Measurements from ENCODE around the gene KIDINS220.

The KIDINS220 gene

DNA sequence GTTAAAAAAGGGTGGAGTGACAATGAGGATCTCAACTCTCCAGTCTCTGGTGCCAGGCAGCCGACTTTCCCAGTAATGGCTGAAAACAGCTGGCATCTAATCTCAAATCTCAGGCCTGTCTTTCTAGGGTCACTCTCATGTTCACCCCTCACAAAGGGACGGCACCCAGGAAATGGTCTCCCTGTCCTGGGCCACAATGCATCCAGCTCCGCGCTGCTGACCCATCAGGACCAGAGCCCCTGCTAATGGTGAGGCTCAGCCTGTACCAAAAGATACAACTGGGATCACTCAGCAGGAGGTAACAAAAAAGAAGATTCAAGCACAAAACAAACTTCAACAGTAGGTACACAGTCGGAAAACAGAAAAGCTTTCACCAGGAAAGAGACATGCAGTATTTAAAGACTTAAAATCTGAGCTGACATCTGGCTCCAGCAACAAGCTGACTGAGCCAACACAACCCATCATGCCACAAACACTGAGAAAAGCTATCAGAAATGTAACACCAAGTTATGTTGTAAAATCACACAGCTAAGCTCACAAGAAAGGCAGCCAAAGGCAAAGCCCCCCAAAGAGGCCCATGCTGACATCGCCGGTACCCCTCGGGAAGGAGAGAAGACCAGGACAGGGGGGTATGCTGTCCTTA, 13.6 kb upstream of the KIDINS220 start:
- DNase-seq = no peak

DNA sequence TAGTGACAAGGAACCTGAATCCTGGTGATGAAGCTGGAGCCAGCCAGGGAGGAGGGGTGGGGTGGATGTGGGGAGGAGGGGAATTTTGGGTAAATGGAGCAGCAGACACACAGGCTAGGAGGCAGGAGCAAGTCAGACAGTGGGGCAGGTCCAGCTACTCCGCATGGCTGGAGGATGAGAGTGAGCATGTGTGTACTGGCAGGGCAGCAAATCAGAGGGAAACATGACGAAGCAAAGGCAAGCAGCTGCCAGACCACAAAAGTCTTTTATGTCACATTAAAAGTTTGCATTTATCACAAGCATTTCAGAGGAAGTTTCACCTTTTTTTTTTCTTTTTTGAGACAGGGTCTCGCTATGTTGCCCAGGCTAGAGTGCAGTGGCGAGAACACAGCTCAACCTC, 11.9 kb upstream of the KIDINS220 start:
- no peak for DNase-seq

DNA sequence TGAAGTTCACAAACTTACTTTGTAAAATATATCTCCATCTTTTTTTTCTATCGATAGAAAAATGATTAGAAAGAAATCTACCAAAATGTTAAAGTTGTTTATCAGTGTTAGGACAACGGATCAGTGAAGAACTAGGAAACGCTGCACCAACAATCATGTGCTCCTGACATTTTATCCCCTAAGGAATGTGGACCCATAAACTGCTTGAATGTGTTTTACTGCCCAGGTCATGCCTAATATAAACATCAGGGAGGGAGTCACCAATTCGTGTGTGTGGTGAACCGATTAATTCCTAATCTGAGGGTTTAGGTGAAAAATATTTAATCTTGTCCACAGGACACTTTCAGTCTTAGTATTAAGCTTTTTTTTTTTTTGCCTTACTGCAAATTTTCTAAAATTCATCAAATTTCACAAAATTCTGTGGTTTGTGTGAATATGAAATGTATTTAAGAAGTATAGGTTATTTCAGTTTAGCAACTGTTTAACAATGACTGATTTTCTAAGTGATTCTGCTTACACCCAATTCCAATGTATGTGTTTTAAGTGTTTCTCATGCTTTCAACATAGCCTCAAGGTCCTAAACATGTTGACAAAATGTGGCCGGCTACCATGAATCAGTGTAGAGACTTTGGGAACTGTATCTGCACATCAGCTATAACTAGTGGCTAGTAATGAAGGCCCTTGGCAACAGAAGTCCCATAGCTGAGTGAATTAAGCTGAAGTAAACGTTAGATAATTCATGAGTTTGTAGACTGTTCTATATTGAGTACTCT, 11.1 kb upstream of the KIDINS220 start:
- DNase-seq = no peak

DNA sequence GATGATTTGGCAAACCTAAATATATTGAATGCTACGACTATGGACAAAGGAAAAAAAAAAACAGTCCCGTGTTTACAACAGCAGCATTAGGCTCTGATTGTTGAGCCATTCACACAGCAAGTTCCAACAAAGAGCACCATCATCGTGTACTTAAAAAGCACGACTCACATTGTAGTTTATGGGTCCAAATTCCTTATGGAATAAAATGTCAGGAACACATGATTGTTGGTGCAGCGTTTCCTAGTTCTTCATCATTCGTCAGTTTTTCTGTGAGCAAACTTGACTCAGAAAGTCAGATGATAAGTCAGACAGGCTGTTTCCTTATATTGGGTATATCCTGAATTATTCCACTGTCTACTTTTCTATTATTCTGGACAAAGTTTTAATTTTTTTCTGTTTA, 10.0 kb upstream of the KIDINS220 start:
- no peak for DNase-seq

DNA sequence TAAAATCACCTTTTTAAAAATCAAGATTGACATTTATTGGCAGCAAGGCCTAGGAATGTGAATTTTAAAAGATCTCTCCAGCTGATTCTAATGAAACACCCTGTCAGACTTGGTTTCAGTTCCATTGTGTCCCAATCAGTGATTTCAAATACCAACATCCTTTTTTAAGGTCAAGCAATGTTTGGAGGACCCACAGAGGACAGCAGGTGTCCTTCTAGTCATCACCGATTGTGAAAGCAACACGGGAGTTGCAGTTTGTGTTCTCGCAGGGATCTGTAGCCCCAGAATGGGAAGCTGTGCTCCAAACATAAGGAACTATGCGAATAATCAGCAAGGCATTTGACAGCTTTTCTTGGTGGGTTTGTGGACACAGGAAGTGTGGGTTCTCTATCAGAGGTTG, 4.5 kb upstream of the KIDINS220 start:
- no peak for DNase-seq

DNA sequence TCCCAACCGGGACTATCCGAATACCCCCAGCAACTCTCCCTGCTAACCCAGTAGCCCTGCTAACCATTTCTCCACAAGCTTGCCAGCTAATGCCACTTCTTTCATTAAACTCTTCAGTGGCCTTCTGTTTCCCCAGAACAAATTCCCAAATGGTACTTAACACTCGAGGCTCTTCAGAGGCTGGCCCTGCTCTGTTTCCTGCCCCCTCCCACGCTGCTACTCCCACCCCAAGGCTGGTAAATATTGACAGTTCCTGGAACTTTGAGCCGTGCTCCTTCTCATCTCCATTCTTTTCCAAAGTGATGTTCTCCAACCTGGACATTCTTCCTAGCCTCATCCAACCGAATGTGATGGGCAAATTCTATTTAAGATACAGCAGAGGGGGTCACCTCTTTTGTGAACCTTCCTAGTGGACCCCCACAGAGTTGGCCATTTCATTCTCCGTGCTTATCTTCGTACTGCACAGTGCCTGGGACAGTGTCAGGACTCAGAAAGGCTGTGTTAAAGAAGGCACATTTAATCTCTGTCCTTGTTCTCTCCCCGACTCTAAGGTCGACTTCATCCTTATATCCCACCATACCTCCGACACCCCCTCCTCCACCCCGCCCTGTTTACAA, 3.2 kb upstream of the KIDINS220 start:
- no peak for DNase-seq

DNA sequence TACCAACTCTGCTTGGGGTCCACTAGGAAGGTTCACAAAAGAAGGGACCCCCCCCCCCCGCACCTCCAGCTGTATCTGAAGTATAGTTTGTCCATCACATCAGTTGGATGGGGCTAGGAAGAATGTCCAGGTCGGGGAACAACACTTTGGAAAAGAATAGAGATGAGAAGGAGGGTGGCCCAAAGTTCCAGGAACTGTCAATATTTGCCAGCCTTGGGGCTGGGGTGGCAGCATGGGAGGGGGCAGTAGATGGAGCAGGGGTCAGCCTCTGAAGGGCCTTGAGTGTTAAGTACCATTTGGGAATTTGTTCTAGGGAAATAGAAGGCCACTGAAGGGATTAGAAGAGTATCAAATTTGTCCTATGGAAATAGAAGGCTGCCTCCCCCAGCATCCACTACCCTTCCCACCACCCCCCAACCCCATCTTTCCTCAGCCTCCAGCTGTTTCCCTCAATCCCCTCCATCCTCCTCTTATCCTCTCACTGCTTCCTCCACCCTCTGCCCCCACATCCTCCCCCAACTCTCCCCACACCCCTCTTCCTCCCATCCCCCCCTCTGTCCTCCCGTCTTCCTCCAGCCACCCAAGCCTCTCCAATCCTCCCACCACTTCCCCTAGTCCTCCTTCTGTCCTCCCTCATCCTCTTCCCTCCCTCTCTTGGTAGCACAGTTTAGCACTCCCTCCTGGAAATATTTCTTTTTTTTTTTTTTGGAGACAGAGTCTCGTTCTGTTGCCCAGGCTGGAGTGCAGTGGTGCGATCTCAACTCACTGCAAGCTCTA, 2.0 kb upstream of the KIDINS220 start:
- no peak for DNase-seq

DNA sequence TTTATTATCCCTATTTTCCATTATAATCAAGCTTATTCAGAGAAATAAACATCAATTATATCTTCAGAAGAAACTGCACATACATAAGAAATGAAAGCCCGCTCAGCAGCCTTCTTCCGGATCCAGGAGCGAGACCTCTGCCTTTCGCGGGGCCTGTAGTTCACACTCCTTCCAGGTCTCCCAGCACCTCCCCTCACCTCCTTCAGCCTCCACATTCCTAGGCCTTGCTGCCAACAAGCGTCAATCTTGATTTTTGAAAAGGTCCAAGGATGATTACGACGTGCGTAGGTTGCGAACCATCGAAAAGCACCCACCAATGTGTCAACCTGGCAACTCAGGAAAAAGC, 355 bp upstream of the KIDINS220 start:
- DNase-seq = no peak

DNA sequence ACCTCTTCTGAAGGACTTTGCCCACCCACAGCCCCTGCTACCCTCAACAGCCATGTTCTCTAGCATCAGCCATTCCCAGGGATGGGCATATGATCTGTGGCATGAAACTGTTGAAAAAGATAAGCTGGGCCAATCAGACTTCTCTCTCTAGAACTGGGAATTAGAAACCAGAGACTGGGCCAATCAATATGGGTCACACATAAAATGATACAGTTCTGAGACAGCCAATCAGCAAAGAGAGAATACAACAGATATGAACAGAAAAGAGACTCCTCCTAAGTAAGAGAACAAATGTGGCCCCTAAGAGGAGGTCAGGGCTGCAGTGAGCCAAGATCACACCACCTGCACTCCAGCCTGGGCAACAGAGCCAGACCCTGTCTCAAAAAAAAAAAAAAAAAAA, 2.1 kb downstream of the KIDINS220 start:
- DNase-seq = no peak

DNA sequence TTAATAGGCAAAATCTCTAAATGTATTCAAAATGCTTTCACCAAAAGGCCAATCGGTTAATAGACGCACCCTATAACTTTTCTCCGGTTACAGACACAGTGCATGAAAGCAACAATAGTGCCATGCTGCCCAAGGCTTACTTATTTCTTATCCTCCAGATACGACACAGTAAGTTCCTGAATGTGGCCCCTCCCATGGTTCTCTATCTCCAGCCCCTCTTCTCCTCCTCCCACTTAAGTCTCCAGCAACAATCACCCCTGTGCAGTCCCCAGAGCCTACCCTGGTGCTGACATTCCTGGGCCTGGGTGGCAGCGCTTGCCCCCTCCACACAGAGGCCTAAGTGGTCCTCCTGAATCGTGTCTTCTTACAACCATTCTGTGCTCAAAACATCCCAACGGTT, 3.6 kb downstream of the KIDINS220 start:
- DNase-seq = no peak

DNA sequence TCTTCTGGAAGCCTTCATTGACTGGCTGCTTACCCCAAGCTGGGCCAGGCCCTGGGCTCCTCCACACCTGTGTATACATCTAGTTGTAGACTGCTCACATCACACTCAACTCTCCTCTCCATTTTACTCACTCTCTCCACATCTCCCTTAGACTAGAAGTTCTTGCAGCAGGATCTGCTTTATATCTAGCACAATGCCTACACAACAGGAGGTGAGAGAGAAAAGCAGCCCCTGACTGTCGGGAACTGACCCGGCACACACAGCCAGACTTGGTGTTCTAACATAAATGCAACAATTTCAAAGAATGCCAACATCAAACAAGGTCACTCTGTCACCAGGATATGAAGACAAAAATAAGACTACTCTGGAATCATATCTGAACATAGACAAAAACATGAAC, 5.9 kb downstream of the KIDINS220 start:
- no peak for DNase-seq

DNA sequence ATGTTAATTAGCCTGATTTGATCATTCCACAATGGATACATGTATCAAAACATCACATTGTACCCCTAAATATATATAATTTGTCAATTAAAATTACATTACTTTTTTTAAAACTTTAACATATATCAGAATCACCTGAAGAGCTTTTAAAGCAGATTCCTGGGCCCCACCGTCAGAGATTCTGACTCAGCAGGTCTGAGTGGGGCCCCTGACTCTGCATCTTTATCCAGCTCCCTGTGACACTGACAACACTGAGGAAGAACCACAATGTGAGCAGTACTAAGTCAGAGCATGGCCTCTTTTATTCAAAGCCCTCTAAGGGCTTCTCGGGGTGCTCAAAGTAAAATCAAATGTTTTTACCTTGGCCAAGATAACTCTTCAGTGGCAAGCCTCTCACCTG, 9.7 kb downstream of the KIDINS220 start:
- no peak for DNase-seq

DNA sequence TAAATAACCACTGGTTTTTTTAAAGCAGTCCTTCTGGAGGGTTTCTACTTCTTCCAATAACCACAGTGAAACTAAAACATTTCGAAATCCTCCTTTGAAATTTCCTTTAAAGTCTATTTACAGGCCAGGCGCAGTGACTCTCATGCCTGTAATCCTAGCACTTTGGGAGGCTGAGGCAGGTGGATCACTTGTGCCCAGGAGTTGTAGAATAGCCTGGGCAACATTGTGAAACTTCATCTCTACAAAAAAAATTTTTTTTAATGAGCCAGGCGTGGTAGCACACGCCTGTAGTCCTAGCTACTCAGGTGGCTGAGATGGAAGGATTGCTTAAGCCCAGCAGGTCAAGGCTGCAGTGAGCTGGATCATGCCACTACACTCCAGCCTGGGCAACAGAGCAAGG, 15.2 kb downstream of the KIDINS220 start:
- DNase-seq = no peak

DNA sequence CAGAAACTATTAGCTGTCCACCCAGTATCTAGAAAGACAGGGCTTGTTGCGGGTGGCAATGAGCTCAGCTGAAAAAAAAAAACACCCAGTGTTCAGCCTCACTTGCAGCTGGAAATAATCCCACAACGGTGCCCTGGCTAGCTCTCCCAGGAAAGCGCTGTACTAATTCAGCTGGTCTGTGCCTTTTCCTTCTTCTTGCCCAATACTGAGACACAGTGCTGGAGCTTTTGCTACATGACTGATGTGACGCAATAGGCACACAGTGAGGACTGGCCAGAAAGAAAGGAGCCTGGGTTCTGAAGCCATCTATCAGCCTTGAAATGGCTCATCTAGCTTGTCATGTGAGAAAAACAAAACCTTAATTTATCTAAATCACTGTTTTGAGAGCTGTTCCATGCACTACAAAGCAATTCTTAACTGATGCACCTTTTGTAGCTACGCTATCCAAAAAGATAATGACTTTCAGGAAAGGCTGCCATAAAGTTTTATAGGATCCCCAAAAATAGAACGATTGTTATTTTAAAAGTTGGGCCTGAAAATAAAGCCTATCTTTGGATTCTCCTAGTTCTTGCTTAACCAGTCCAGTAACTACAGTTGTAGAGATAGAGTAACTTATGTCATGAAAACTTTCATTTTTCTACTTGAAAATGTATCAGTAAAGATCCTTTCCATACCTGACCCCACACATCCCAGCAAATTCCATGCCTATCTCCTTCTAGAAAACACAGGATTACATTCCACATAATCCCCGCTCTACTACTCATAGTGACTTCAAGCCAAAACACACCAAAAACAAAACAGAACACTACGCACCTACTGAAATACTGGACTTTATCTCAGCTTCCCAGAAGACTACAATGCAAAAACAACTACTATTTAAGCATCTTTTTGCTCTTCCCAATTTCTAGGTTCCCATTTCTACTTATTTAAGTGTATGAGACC, 15.9 kb downstream of the KIDINS220 start:
- DNase-seq = no peak

DNA sequence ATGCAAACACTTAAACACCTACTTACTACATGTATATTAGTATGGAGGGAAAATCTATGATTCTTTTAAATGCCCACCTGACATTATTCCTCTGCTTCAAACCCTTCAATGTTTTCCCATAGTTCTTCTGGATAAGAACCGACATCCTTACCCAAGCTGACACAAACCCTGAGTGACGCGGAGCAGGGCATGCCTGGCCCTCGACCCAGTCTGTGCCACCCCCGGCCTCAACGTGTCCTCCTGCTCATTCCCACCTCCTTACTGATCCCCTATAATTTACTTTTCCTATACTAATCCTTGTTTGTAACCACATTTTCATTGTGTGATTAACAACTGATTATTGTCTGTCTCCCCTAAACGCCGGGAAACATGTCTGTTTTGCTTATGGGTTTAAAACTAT, 17.5 kb downstream of the KIDINS220 start:
- no peak for DNase-seq

DNA sequence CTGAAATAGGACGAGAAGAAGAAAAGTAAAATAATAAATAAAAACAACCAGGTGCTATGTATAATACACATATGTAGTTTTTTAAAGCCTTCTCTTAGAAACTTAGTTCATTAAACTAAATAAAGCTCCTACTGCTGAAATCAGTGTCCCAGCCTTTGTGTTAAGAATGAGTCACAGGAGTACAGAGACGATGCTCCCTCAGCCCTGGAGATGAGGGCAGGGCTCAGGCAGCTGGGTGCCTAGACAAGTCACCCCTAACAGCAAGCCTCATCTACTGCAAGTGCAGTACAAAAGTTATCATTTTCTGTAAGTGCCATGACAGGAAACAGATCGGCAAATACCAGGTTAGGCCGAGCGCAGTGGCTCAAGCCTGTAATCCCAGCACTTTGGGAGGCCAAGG, 18.2 kb downstream of the KIDINS220 start:
- no peak for DNase-seq

DNA sequence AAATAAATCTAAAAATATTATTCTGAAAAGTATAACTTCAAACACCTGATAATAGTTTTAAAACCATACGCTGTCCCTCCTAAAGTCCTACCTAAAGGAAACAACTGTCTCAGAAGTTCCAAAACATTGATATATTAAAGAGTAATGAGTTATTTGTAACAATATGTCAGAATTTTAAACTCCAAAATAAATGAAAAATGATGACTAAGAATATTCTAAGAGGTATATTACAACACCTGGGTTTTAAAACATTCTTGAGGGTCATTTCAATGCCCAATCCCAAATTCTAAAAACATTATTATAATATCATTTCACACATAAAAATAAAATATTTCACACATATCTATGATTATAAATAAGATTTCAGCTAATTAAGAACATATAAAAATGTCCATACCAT, 20.2 kb downstream of the KIDINS220 start:
- no peak for DNase-seq

DNA sequence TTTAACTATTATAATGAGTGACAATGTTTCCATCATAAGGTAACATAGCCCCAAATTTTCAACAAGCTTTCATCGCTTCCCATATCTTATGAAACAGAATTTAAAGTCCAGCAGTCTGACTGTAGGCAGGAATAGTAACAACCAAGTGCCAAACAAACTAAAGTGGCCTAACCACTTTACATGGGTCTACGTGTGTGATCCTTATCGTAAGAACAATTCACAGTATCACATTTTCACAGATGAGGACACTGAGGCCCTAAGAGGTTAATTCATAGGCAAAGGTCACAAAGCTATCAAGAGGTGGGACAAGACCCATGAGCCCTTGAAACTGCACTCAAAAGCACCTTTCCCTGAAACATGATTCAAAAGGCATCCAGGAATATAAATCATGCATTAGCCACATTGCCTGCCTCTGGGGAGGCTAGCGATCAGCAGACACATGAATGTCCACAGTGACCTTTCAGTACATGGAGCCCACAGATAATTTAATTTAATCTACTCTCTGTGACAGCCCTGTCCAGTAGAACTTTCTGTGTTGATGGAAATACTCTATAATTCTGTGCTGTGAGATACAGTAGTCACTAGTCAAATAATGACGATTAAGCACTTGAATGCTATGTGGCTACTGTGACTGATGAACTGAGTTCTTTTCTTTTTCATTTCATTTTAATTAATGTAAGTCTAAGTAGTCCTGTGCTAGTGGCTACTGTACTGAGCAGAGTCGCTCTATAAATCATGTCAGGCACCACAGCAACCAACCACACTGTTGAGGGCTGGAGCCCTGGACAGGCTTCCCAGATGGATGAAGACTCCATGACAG, 30.3 kb downstream of the KIDINS220 start:
- DNase-seq = no peak

DNA sequence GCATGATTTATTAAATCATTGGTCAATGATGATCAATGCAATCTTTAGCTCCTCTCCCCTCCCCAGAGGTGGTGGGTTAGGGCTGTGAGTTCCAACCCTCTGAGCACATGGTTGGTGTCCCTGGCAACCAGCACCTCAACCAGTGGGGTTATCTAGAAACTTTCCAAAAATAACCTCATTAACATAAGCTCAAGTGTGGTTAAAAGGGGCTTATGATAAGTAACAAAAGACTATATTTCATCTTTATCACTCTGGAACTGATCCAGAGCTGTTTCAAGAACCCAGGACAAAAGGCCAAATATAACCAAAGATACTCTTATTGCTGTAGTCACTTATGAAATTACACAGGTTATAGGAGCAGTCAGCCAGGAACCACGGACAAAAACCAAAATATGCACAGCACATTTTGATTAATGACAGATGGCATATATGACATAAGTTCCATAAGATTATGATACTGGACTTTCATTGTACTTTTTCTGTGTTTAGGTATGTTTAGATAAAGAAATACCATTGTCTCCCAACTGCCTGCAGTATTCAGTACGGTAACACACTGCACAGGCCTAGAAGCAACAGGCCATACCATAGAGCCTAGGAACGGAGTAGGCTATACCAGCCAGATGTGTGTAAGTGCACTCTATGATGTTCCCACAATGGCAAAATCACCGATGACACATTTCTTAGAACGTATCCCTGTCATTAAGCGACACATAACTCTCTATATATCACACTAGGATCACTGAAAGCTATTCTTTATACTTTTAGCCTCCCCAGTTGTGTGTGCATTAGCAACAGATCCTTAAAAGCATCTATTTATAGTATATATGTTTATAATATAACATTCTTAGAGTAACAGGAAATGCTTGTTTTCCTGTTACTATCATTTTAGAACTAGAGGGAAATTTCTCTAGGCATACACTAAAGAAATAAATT, 31.9 kb downstream of the KIDINS220 start:
- no peak for DNase-seq

DNA sequence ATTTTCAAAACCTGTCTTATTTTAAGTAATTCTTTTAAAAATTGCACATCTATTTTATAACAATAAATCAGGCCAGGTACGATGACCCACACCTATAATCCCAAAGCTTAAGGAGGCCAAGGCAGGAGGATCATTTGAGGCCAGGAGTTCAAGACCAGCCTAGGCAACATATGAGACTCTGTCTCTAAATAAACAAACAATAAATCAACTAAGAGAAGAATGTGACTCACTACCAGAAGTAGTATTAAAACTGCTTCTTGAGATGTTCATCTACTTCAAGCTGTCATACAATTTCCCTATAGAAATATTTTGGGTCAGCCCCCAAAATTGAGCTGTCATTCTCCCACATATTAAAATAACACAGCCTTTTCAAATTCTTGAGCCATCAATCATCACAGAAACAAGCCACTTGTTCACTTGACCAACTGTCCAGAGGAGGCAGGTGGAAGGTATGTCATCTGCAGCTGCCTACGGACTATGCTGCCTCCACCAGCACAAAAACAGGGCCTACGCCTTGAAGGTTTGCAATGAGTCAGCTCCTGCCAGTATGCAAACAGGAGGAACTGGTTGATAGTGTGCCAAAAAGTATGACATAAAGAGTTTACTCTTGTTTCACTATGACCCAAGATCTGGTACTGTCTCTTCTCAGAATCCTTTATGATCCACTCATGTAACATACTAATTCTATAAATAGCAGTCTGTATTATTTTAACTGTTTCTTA, 33.6 kb downstream of the KIDINS220 start:
- DNase-seq = no peak
